ENCODE measurements around the gene NSMF.

The NSMF gene

GRCh38 chr9:137491735-137492432 lies 32.8 kb upstream of the NSMF start:
- H3K4me3 ChIP-seq (ENCODE audit: low read depth, low read length): no peak overlapping the region
- no peak for TF ChIP-seq CTCF (IDR thresholded peaks at IDR 0.05; ENCODE audit: insufficient read depth, low read depth, low read length, missing control alignments)
- no peak for DNase-seq (ENCODE audit: low read depth)

GRCh38 chr9:137490532-137491186 lies 31.5 kb upstream of the NSMF start:
- no peak for DNase-seq (ENCODE audit: low read depth)
- no peak for TF ChIP-seq CTCF (IDR thresholded peaks at IDR 0.05; ENCODE audit: insufficient read depth, low read depth, low read length, missing control alignments)
- no peak overlapping the region for H3K4me3 ChIP-seq (ENCODE audit: low read depth, low read length)

GRCh38 chr9:137488906-137489305 lies 29.8 kb upstream of the NSMF start:
- TF ChIP-seq CTCF (IDR thresholded peaks at IDR 0.05; ENCODE audit: insufficient read depth, low read depth, low read length, missing control alignments): no peak
- no peak overlapping the region for H3K4me3 ChIP-seq (ENCODE audit: low read depth, low read length)
- DNase-seq (ENCODE audit: low read depth): no peak

GRCh38 chr9:137488327-137488653 lies 29.2 kb upstream of the NSMF start:
- H3K4me3 ChIP-seq (ENCODE audit: low read depth, low read length): no peak overlapping the region
- no peak for DNase-seq (ENCODE audit: low read depth)
- no peak for TF ChIP-seq CTCF (IDR thresholded peaks at IDR 0.05; ENCODE audit: insufficient read depth, low read depth, low read length, missing control alignments)

- no peak for TF ChIP-seq CTCF (IDR thresholded peaks at IDR 0.05; ENCODE audit: insufficient read depth, low read depth, low read length, missing control alignments)
- H3K4me3 ChIP-seq (ENCODE audit: low read depth, low read length): no peak overlapping the region
- DNase-seq (ENCODE audit: low read depth): no peak
Observed at GRCh38 chr9:137487454-137488326, 28.6 kb upstream of the NSMF start.

GRCh38 chr9:137486545-137487453 lies 27.7 kb upstream of the NSMF start:
- no peak for DNase-seq (ENCODE audit: low read depth)
- TF ChIP-seq CTCF (IDR thresholded peaks at IDR 0.05; ENCODE audit: insufficient read depth, low read depth, low read length, missing control alignments): no peak
- no peak overlapping the region for H3K4me3 ChIP-seq (ENCODE audit: low read depth, low read length)
